ENCODE results near the gene PPP2R2D.
"Not testable (repeated sequence)": the region's sequence is repeated elsewhere in the genome, so short reads cannot be mapped to it uniquely, and the experiment has no call there.

The PPP2R2D gene

DNA sequence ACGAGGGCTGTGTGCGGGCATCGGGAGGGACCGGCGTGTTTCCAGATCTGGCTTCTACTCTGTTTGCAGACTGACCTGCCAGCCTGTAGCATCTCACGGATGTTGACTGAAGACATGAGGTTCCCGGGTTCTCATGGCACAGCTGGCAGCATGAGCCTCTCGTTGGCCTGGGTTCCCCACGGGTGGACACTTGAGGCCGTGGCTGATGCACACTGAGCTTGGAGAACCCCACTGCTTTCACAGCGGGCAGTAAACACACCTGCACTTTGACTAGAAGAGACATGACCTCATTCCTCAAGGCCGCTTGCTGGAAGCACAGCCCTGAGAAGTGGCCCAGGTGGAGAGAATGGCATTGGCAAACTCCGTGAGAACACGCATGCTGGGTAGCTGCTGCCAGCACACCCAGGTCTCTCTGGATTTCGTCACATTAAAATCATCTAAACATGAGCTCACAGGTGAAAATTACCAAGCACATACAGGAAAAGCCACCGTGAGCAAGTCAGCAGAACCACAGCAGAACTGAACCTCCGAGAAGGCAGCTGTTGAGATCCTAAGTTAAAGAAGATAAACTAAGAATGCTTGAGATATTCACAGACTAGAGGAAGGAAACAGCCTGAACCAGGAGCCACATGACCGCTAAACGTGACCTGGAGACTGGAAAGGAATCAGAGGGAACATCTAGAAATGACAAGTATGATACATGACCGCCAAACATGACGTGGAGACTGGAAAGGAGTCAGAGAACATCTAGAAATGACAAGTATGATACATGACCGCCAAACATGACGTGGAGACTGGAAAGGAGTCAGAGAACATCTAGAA, 48.4 kb downstream of the PPP2R2D start:
- DNase-seq (ENCODE audit: low spot score) = no peak

DNA sequence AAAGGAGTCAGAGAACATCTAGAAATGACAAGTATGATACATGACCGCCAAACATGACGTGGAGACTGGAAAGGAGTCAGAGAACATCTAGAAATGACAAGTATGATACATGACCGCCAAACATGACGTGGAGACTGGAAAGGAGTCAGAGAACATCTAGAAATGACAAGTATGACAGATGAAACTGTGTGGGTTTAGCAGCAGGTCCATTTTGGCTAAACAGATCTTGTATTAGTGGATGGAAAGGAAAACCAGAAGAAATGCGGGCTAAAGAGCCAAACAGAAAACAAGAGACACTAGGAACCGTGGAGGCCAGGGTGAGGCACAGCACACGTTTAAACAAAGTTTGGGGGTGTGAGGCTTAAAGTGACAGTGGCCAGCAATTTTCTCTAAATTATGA, 49.1 kb downstream of the PPP2R2D start:
- not testable (repeated sequence) for DNase-seq (ENCODE audit: low spot score)

DNA sequence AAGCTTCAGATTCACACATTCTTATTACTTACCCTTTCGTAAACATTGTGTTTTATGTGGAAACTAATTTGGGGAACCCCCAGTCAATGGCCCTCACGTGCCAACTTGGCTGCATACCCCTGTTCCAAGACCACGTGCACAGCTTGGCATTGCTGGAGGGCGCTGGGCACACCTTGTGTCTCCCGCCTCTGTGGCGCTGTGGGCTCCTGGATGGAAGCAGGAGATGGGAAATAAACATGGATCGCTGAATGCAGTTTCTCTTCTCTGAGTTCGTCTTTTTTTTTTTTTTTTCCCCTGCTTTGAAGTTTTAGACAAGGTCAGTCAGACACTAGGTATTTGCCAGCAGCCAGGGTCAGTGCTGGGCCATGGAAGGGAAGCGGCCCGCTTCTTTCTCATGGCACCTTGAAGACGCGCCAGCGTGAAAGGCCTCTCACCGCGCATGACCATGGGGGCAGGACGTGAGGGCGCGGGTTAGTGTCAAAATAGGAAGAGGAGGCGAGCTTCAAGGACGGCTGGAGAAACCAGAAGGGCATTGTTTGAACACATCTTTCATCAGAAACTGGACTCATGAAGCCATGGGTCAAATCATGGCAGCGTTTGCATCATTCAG, 53.7 kb downstream of the PPP2R2D start:
- DNase-seq (ENCODE audit: low spot score) = no peak

GRCh38 chr10:131955591-131956340, 55.0 kb downstream of the PPP2R2D start:
- DNase-seq (ENCODE audit: low spot score) = no peak

DNA sequence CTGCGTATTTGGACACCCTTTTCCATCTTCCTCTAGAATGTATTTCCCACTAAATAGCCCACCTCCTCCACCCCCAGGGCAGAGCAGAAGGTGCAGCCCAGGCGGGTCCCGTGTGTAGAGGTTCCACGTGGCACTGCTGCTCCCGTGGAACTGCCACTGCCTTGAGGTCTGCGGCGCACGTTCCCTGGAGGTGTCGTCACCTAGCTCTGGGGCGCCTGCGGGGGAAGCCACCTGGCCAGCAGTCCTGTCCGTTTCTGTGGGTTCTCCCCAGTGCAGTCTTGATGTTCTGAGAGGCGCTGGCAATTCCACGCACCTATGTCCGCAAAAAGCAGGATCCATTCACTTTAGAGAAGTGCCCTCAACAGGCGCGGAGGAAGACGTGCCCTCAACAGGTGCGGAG, 59.0 kb downstream of the PPP2R2D start:
- no peak for DNase-seq (ENCODE audit: low spot score)

GRCh38 chr10:131960631-131961046, 59.8 kb downstream of the PPP2R2D start:
- no peak for DNase-seq (ENCODE audit: low spot score)

DNA sequence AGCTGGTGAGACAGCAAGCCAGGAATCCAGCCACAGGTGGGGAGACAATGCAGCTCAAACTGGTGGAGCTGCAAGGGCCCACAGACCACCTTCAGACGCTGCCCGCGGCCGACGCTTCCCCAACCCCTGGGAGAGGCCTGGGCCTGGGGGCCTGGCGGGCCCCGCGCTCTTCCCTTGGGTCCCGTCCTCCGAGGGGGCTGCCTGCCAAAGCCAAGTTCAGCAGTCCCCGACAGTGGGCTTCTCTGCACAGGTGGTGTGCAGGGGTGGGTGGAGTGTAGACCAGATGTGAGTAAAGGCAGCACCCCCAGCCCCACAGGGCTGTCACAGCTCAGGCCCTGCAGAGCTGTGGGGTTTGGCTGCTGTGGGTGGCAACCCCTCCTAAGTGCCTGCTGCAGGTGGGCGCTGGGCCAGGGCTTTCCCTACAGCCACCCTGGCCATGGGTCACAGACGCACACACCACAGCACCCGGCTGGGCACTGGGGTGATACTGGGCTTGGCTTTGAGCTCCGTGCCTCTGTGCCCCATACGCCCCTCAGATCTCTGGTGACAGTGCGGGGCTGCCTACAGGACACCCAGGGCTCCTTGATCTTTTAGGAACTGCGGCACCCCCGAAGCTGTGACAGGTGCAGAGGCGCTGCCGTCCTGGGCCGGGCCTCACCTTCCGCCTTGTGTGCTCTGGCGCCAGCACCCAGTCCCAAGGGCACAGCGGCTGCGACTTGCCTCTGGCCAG, 60.4 kb downstream of the PPP2R2D start:
- DNase-seq (ENCODE audit: low spot score) = no peak

- DNase-seq (ENCODE audit: low spot score) = no peak
Measured at GRCh38 chr10:131961777-131962662, 61.2 kb downstream of the PPP2R2D start.

DNA sequence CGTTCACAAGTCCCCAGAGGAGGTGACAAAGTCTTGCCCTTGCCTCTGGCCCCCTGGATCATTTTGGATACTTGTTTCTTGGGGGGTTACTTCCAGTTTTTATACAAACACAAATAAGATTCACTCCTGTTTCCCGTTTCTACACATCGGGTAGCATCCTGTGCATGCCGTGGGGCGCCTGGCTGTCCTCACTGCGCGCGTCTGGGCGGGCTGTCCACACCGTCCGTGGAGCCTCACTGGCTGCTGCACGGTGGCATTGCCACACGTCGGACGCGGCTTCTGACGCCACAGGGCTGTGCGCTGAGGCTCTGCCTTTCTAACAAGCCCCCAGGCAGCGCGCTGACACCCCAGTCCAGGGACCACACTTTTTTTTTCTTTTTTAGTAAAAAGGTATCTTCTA, 62.5 kb downstream of the PPP2R2D start:
- DNase-seq (ENCODE audit: low spot score) = no peak

GRCh38 chr10:131963811-131964210, 63.0 kb downstream of the PPP2R2D start:
- no peak for DNase-seq (ENCODE audit: low spot score)

GRCh38 chr10:131964298-131964697, 63.5 kb downstream of the PPP2R2D start:
- DNase-seq (ENCODE audit: low spot score) = no peak

DNA sequence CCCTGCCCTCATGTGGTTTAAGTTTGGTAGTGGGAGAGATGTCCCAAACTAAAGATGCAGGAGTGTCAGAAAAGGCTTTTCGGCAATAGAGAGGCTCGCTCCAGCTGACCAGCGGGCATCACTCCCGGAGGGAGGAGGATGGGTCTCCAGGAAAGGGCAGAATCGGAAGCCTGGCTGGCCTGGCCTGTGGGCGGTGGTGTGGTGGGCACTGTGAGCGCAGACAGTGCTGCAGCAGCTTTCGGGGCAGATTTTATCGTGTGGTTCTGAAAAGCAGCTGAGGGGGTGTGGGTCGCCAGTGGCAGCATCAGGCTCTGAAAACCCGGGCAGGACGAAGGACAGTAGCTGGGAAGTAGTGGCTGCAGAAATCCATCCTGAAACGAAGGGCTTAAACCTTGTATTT, 68.1 kb downstream of the PPP2R2D start:
- DNase-seq (ENCODE audit: low spot score) = no peak

DNA sequence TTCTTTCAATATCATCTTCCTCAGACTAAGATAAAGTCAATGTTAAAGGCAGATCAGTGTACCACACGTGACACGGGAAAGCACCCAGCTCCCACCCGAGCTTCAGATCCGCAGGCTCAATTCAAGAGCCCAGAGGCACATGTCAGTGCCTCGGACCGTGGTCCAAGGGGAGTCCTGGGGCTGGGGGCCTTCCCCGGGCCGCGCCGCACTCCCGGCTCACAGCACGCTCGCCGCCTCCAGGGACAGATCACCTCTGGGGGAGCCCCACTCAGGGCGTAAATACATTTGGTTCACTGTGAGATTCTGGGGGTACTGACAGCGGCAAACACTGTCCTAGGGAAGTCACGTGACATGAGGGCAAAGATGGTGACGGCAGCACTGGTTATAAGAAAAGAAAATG, 70.1 kb downstream of the PPP2R2D start:
- no peak for DNase-seq (ENCODE audit: low spot score)

DNA sequence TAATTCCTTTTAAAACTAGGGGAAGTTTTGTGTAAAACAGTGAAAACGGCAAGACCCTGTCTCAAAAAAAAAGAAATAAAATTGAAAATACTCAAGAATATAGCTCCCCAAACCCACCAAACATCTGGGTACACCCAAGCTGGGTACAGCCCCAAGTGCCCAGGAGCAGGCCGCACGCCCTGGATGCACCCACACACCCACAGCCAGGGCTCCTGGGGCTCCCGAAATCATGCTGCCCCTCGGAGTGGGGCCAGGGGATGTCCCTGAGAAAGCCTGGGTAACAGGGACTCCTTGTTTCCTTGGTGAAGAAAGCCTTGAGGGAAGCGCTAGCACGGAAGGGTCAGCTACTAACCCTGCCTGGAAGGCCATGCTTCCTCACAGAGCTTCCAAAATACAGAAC, 70.8 kb downstream of the PPP2R2D start:
- no peak for DNase-seq (ENCODE audit: low spot score)

DNA sequence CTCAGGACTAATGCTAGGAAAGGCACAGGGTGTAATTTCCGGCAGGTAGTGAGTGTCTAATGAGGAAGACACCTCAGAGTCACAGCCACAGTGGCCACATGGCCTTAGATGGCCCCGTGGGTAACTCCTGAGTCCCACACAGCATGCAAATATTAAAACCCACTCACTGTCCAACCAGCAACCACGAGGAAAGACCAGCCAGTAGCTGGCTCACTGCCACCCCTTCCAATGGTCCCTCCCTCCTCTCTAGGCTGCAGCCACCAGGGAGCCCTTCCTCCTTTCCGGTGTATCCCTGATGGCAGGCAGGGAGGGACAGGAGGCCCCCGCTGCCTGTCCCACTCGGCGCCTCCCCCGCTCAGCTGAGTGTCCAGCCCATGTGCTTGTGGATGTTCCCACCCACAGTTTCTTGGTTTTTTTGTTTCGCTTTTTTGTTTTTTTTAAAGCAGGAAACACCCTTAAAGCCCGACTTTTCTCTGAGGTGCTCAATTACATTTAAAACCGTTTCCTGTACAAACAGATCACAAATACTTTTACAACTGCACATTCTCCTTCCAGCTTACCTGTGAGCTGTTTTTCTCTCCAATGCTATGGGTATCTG, 71.8 kb downstream of the PPP2R2D start:
- no peak for DNase-seq (ENCODE audit: low spot score)

GRCh38 chr10:131973160-131973951, 72.5 kb downstream of the PPP2R2D start:
- no peak for DNase-seq (ENCODE audit: low spot score)

DNA sequence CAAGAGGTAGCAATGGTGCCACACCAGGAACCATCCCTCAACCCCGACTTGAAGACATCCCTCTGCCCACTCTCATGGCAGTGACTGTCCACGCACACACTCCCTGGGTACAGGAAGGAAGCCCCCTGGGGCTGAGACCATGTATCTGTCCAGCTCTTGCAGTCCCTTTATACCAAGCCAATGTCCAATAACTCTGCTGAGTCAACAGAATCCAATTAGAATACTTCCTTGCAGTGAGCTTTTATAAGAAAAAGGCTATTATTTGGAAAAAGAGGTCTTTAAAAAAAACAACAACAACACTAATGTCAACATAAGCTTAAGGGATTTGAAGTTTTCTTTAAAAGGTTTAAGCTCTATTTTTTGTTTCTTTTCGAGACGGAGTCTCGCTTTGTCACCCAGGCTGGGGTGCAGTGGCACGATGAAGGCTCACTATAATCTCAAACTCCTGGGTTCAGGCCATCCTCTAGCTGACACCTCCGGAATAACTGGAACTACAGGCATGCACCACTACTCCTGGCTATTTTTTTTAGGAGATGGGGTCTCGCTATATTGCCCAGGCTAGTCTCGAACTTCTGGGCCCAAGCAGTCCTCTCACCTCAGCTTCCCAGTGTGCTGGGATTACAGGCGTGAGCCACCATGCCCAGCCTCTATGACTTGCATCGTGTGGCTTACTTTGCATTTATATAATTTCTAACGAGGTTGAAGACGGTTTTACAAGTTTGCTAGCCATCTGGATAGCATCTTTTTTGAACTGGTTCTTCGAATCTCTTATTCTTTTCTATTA, 73.4 kb downstream of the PPP2R2D start:
- DNase-seq (ENCODE audit: low spot score) = no peak

DNA sequence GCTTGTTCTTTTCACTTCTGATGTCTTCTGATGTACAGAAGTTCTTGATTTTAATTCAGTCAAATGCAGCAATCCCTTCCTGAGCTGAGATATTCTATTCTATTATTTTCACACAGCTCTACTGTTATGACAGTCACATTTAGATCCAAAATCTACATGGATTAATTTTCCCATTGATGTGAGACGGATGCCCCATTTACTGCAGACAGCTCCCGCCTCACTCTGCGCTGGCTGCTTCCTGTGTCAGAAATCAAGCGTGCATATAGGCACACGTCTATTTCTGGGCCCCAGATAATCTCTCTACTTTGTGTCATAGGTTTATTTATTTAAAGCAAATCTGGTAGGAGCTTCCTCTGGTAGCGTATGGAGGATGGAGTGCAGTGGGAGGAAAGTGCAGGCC, 74.2 kb downstream of the PPP2R2D start:
- DNase-seq (ENCODE audit: low spot score) = no peak

DNA sequence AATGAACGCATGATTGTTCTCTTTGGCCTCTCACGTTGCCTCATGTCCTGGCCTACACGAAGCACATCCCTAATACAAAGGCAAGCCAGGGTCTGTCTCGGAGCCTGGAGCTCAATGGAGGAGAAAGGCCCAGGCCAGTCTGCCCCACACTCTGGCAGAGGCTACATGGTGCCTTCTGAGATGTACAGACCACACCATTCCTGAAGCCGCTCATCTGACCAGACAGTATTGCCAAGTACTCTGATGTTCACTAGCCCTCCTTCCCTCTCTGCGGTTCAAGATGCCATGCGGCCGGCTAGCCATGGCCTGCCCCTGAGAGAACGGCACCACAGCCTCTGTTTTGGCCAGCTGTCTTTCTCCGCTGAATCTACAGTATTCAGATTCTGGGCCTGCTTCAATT, 75.0 kb downstream of the PPP2R2D start:
- no peak for DNase-seq (ENCODE audit: low spot score)
